ENCODE measurements around the gene PAX2.

DNA sequence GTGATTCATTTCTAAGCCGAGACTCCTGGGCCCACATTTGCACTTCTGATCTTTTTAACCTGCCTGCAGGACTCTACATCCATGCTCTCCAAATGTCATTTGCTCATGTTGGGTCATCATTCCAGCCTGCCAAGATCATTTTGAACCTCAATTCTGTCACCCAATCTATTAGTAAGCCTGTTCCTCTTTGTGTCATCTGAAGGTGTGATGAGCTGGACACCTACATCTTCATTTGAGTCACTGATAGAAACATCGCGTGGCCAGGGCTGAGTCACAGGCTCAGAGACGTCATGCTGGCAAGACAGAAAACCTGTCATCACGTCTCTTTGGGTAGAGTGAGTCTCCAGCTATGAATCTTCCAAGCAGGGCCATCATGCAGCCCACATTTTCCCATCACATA lies 102.1 kb downstream of the PAX2 start:
- TF ChIP-seq, protein P1, sequence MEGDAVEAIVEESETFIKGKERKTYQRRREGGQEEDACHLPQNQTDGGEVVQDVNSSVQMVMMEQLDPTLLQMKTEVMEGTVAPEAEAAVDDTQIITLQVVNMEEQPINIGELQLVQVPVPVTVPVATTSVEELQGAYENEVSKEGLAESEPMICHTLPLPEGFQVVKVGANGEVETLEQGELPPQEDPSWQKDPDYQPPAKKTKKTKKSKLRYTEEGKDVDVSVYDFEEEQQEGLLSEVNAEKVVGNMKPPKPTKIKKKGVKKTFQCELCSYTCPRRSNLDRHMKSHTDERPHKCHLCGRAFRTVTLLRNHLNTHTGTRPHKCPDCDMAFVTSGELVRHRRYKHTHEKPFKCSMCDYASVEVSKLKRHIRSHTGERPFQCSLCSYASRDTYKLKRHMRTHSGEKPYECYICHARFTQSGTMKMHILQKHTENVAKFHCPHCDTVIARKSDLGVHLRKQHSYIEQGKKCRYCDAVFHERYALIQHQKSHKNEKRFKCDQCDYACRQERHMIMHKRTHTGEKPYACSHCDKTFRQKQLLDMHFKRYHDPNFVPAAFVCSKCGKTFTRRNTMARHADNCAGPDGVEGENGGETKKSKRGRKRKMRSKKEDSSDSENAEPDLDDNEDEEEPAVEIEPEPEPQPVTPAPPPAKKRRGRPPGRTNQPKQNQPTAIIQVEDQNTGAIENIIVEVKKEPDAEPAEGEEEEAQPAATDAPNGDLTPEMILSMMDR (IDR thresholded peaks at IDR 0.05): no peak
- no peak for TF ChIP-seq POLR2A (IDR thresholded peaks at IDR 0.05)

Data from esophagus squamous epithelium (tissue), 4 donors.